Measurements from ENCODE around the gene AOAH. TPM values are rescaled to one million over a fixed set of nuclear protein-coding genes. Genes with fewer than 3 reads are reported as not detected.

AOAH gene
- total and polyA plus RNA-seq, 2 of the 4 experiments (the other 2 are of a cell fraction) = not detected

GRCh38 chr7:36533717-36534116 lies 190.6 kb downstream of the AOAH start:
- no TSS peak for BruUV-seq (replicated peaks)

More at GRCh38 chr7:36533717-36534116, 190.6 kb downstream of the AOAH start:
- intact Hi-C loops (cut with micrococcal nuclease) = no loop called here
- Histone ChIP-seq H3K79me1 (ENCODE audit: low read depth in 1 of 2, low read length in 2 of 2) (no peaks in the 10 kb centered on the region), H2BK15ac (ENCODE audit: low read depth, low read length) (no peak overlapping the region), H3K27me3 (ENCODE audit: control insufficient read depth, insufficient read depth, low read length) (peaks cover 4% of the 10 kb centered on the region; the same call in 1 of the 2 replicates), H2BK5ac (ENCODE audit: low read depth, low read length, poor library complexity, severe bottlenecking) (no peak overlapping the region), H3K4me3 (ENCODE audit: insufficient read depth, low read depth, low read length) (no peak overlapping the region), H4K8ac (ENCODE audit: low read depth in 2 of 2, low read length in 2 of 2) (no peak overlapping the region), H3K14ac (replicated peaks; ENCODE audit: low read depth, low read length) (no peak overlapping the region), H2AK5ac (ENCODE audit: low read depth, low read length) (no peak overlapping the region), H2BK120ac (ENCODE audit: low read depth, low read length) (no peak overlapping the region), H4K5ac (ENCODE audit: low read depth, low read length) (no peak overlapping the region), H2BK20ac (ENCODE audit: low read depth, low read length) (no peak overlapping the region), H3K4me1 (ENCODE audit: control insufficient read depth, insufficient read depth, low read length) (no peaks in the 10 kb centered on the region), H2AFZ (replicated peaks; ENCODE audit: low read length, poor library complexity) (no peak overlapping the region), H3K23ac (ENCODE audit: low read depth, low read length) (no peak overlapping the region), H3K27ac (ENCODE audit: insufficient read depth, low read length) (no peak overlapping the region), H3K4me2 (ENCODE audit: low read depth, low read length) (no peak overlapping the region), H2AK9ac (replicated peaks; ENCODE audit: low read depth, low read length, poor library complexity) (no peak overlapping the region), H4K20me1 (ENCODE audit: insufficient read depth, low read length) (no peaks in the 10 kb centered on the region), H4K91ac (ENCODE audit: insufficient read depth, low read depth, low read length) (no peak overlapping the region), H3K18ac (ENCODE audit: low read depth, low read length) (no peak overlapping the region), H3K9me3 (ENCODE audit: control insufficient read depth, insufficient read depth, low read length) (no peaks in the 10 kb centered on the region), H3K4ac (ENCODE audit: low read depth, low read length) (no peak overlapping the region), H3K56ac (ENCODE audit: extremely low read depth, insufficient read depth, low read length) (no peak overlapping the region), H3K36me3 (ENCODE audit: control insufficient read depth, insufficient read depth, low read length) (no peaks in the 10 kb centered on the region), H3K9me1 (ENCODE audit: insufficient read depth, low read length) (peaks cover 4% of the 10 kb centered on the region; the same call in 1 of the 2 replicates), H3K9ac (ENCODE audit: low read depth, low read length) (no peak overlapping the region)
- 70% methylated on average over 4 of the region's 7 CpGs; no CpG with 5 or more reads in 1 of the 2 experiments for WGBS, 2 experiments (ENCODE audit: extremely low coverage in 2 of 2, insufficient read length in 1 of 2)
- DNase-seq (no peak), ATAC-seq (ENCODE audit: low read depth) (no peak)
- ChIA-PET POLR2A (ENCODE audit: unreplicated experiment) (no interaction called here), CTCF (no interaction called here)
- dilution Hi-C loops (cut with HindIII; ENCODE audit: low sequenced_read_pairs, unreplicated experiment) = no loop called here
- in situ Hi-C loops (cut with MboI; ENCODE audit: low sequenced_read_pairs) = no loop called here
- no peak for TF ChIP-seq MXI1 (IDR thresholded peaks at IDR 0.05; ENCODE audit: borderline replicate concordance, low read depth, low read length)

Measured in IMR-90 (cell line).